ENCODE measurements around the gene ZEB1. TPM values are rescaled to one million over a fixed set of nuclear protein-coding genes. Genes with fewer than 3 reads are reported as not detected.

Gene ZEB1
- total and polyA plus RNA-seq, 2 of the 4 experiments (the other 2 are of a cell fraction), result 23.7 to 108 TPM

GRCh38 chr10:31467791-31468535, 148.9 kb downstream of the ZEB1 start (continued):
- TF ChIP-seq NFE2L2 (IDR thresholded peaks at IDR 0.05; ENCODE audit: low read depth, low read length), result no peak

- H3K9me1 ChIP-seq (ENCODE audit: insufficient read depth, low read length), result peaks cover 8% of the 10 kb centered on the region
- peaks cover 22% of the 10 kb centered on the region for H3K36me3 ChIP-seq (ENCODE audit: control insufficient read depth, insufficient read depth, low read length)
- no peak overlapping the region for H2BK120ac ChIP-seq (ENCODE audit: low read depth, low read length)
- H3K79me1 ChIP-seq (ENCODE audit: low read depth in 1 of 2, low read length in 2 of 2), result peaks cover 21 to 26% of the 10 kb centered on the region in 2 experiments
- H3K18ac ChIP-seq (ENCODE audit: low read depth, low read length), result no peak overlapping the region
- no peak overlapping the region for H2BK20ac ChIP-seq (ENCODE audit: low read depth, low read length)
- H3K14ac ChIP-seq (replicated peaks; ENCODE audit: low read depth, low read length), result no peak overlapping the region
- H4K8ac ChIP-seq (ENCODE audit: low read depth in 2 of 2, low read length in 2 of 2), result no peak overlapping the region
- in situ Hi-C loops (cut with MboI; ENCODE audit: low sequenced_read_pairs), result no loop called here
- no peak overlapping the region for H3K27ac ChIP-seq (ENCODE audit: insufficient read depth, low read length)
- H2AFZ ChIP-seq (replicated peaks; ENCODE audit: low read length, poor library complexity), result no peak overlapping the region
- H3K56ac ChIP-seq (ENCODE audit: extremely low read depth, insufficient read depth, low read length), result no peak overlapping the region
- H3K4me3 ChIP-seq (ENCODE audit: insufficient read depth, low read depth, low read length), result no peak overlapping the region
- no TSS peak for BruUV-seq (replicated peaks)
- no peak overlapping the region for H3K4ac ChIP-seq (ENCODE audit: low read depth, low read length)
- no peak overlapping the region for H3K23ac ChIP-seq (ENCODE audit: low read depth, low read length)
- H4K20me1 ChIP-seq (ENCODE audit: insufficient read depth, low read length), result peaks cover 10% of the 10 kb centered on the region
- no peak overlapping the region for H2AK5ac ChIP-seq (ENCODE audit: low read depth, low read length)
- DNase-seq (no peak), ATAC-seq (ENCODE audit: low read depth) (no peak)
- no CpG with 5 or more reads among the region's 2 CpGs for WGBS, 2 experiments (ENCODE audit: extremely low coverage in 2 of 2, insufficient read length in 1 of 2)
- H4K91ac ChIP-seq (ENCODE audit: insufficient read depth, low read depth, low read length), result no peak overlapping the region
- peaks cover 12% of the 10 kb centered on the region for H3K9me3 ChIP-seq (ENCODE audit: control insufficient read depth, insufficient read depth, low read length)
- no peaks in the 10 kb centered on the region for H3K27me3 ChIP-seq (ENCODE audit: control insufficient read depth, insufficient read depth, low read length)
- intact Hi-C loops (cut with micrococcal nuclease), result no loop called here
- H2BK15ac ChIP-seq (ENCODE audit: low read depth, low read length), result no peak overlapping the region
- POLR2A ChIA-PET (ENCODE audit: unreplicated experiment), result no interaction called here
- H3K4me1 ChIP-seq (ENCODE audit: control insufficient read depth, insufficient read depth, low read length), result no peaks in the 10 kb centered on the region
- CTCF ChIA-PET, result no interaction called here
- no peak overlapping the region for H3K4me2 ChIP-seq (ENCODE audit: low read depth, low read length)
- no peak overlapping the region for H3K9ac ChIP-seq (ENCODE audit: low read depth, low read length)
- H2BK5ac ChIP-seq (ENCODE audit: low read depth, low read length, poor library complexity, severe bottlenecking), result no peak overlapping the region
- H2AK9ac ChIP-seq (replicated peaks; ENCODE audit: low read depth, low read length, poor library complexity), result no peak overlapping the region
- dilution Hi-C loops (cut with HindIII; ENCODE audit: low sequenced_read_pairs, unreplicated experiment), result no loop called here
- no peak overlapping the region for H4K5ac ChIP-seq (ENCODE audit: low read depth, low read length)
- no peak for TF ChIP-seq MXI1 (IDR thresholded peaks at IDR 0.05; ENCODE audit: borderline replicate concordance, low read depth, low read length)
- TF ChIP-seq BHLHE40 (IDR thresholded peaks at IDR 0.05; ENCODE audit: low read depth, low read length), result no peak
- no peak for TF ChIP-seq RFX5 (IDR thresholded peaks at IDR 0.05; ENCODE audit: low read depth, low read length)
- no peak for TF ChIP-seq ELK1 (IDR thresholded peaks at IDR 0.05; ENCODE audit: borderline replicate concordance, low read depth, low read length)
- no peak for TF ChIP-seq CEBPB (IDR thresholded peaks at IDR 0.05; ENCODE audit: low read depth, low read length)
- no peak for TF ChIP-seq MAZ (IDR thresholded peaks at IDR 0.05; ENCODE audit: borderline replicate concordance, low read depth, low read length)
- TF ChIP-seq MAFK (IDR thresholded peaks at IDR 0.05; ENCODE audit: low read depth, low read length), result no peak
- TF ChIP-seq CTCF (conservative IDR thresholded peaks at IDR 0.05; ENCODE audit: low read depth, low read length), result no peak
- TF ChIP-seq SMC3 (IDR thresholded peaks at IDR 0.05; ENCODE audit: low read depth, low read length), result no peak
- no peak for TF ChIP-seq RCOR1 (IDR thresholded peaks at IDR 0.05; ENCODE audit: insufficient replicate concordance, low read length)
- TF ChIP-seq CHD1 (IDR thresholded peaks at IDR 0.05; ENCODE audit: low read depth, low read length), result no peak
- no peak for TF ChIP-seq NFE2L2 (IDR thresholded peaks at IDR 0.05; ENCODE audit: low read depth, low read length)
- no peak for TF ChIP-seq POLR2A (IDR thresholded peaks at IDR 0.05; ENCODE audit: low read depth, low read length)
- no peak for TF ChIP-seq RAD21 (IDR thresholded peaks at IDR 0.05; ENCODE audit: low read length)
These were observed 149.5 kb downstream of the ZEB1 start for GRCh38 chr10:31468536-31468859.
